Astrocyte (in vitro differentiated cells and primary cell): ENCODE measurements around the gene MICAL2. TPM values are rescaled to one million over a fixed set of nuclear protein-coding genes. Genes with fewer than 3 reads are reported as not detected.

ENCODE experiments used
- DNase-seq: peaks from one replicate; pipeline ENCODE4 v3.0.0-alpha.2; 2010; ENCODE audit warnings: low read depth
- FAIRE-seq: peaks from 2 replicates; lab custom pipeline; 2011; peaks lifted over from hg19 to GRCh38; lab: Jason Lieb, UNC
- H2AFZ ChIP-seq: 2 replicates; pipeline ENCODE4 v1.6.0; 2012; ENCODE audit warnings: low read depth, low read length, inconsistent platforms
- H3K27ac ChIP-seq: 2 replicates; pipeline ENCODE4 v1.5.1; 2011; ENCODE audit warnings: low read depth, low read length, inconsistent platforms
- H3K27me3 ChIP-seq: 2 replicates; pipeline ENCODE4 v1.6.0; 2011; ENCODE audit warnings: low read length, inconsistent platforms; ENCODE audit not compliant: insufficient read depth
- H3K36me3 ChIP-seq: 2 replicates; pipeline ENCODE4 v1.5.1; 2011; ENCODE audit warnings: low read length, inconsistent platforms; ENCODE audit not compliant: insufficient read depth
- H3K4me1 ChIP-seq: 2 replicates; pipeline ENCODE4 v1.5.1; 2011; ENCODE audit warnings: low read length, inconsistent platforms; ENCODE audit not compliant: insufficient read depth
- H3K4me2 ChIP-seq: 2 replicates; pipeline ENCODE4 v1.6.0; 2012; ENCODE audit warnings: low read length, inconsistent platforms
- H3K4me3 ChIP-seq: 2 replicates; pipeline ENCODE4 v1.5.1; 2011; ENCODE audit warnings: low read depth, mild to moderate bottlenecking, low read length, inconsistent platforms; ENCODE audit not compliant: insufficient read depth
- H3K79me2 ChIP-seq: 2 replicates; pipeline ENCODE4 v1.6.0; 2012; ENCODE audit warnings: mild to moderate bottlenecking, low read length, inconsistent platforms; ENCODE audit not compliant: insufficient read depth
- H3K9ac ChIP-seq: 2 replicates; pipeline ENCODE4 v1.6.0; 2012; ENCODE audit warnings: mild to moderate bottlenecking, low read length, inconsistent platforms
- H3K9me3 ChIP-seq: 2 replicates; pipeline ENCODE4 v1.5.1; 2012; ENCODE audit warnings: low read depth, mild to moderate bottlenecking, low read length, inconsistent platforms; ENCODE audit not compliant: insufficient read depth
- H4K20me1 ChIP-seq: 2 replicates; pipeline ENCODE4 v1.6.0; 2012; ENCODE audit warnings: low read length, inconsistent platforms; ENCODE audit not compliant: insufficient read depth
- H3K27ac Mint-ChIP-seq: one replicate; pipeline ENCODE4 v1.8.0; 2021; ENCODE audit warnings: mild to moderate bottlenecking, mixed read lengths; ENCODE audit not compliant: unreplicated experiment
- H3K27me3 Mint-ChIP-seq: one replicate; pipeline ENCODE4 v1.8.0; 2021; ENCODE audit warnings: low read depth, mixed read lengths; ENCODE audit not compliant: unreplicated experiment
- H3K36me3 Mint-ChIP-seq: one replicate; pipeline ENCODE4 v1.8.0; 2021; ENCODE audit warnings: low read depth, mixed read lengths; ENCODE audit not compliant: unreplicated experiment
- H3K4me1 Mint-ChIP-seq: one replicate; pipeline ENCODE4 v1.8.0; 2021; ENCODE audit warnings: low read depth, mixed read lengths; ENCODE audit not compliant: unreplicated experiment
- H3K4me3 Mint-ChIP-seq: one replicate; pipeline ENCODE4 v1.8.0; 2021; ENCODE audit warnings: mild to moderate bottlenecking, moderate library complexity, mixed read lengths; ENCODE audit not compliant: unreplicated experiment
- H3K9me3 Mint-ChIP-seq: one replicate; pipeline ENCODE4 v1.8.0; 2021; ENCODE audit warnings: mild to moderate bottlenecking, mixed read lengths; ENCODE audit not compliant: unreplicated experiment
- CTCF ChIP-seq: IDR thresholded peaks from 2 replicates; pipeline ENCODE4 v1.5.1; 2011; ENCODE audit warnings: low read depth, mild to moderate bottlenecking, inconsistent platforms, low read length, moderate library complexity; ENCODE audit not compliant: insufficient read depth
- EZH2 ChIP-seq: IDR thresholded peaks from 2 replicates; pipeline ENCODE4 v1.6.1; 2012; ENCODE audit warnings: mild to moderate bottlenecking, low read length, inconsistent platforms; ENCODE audit not compliant: insufficient read depth
- total RNA-seq: library from RNA; stranded (reverse); gene quantifications from 2 replicates; pipeline ENCODE4 v1.2.1, GENCODE V29; 2021

MICAL2 gene
- total RNA-seq, 1 donor from 2014 or later = 357 TPM

- Mint-ChIP-seq H3K27me3 (no peaks in the 10 kb centered on the region), H3K9me3 (no peaks in the 10 kb centered on the region), H3K27ac (peak overlapping the region; percentile 50), H3K4me3 (no peak overlapping the region), H3K36me3 (peaks cover 45% of the 10 kb centered on the region), H3K4me1 (peaks cover 81% of the 10 kb centered on the region)
- peak overlapping the region; percentile 52 for H3K4me2 ChIP-seq
- FAIRE-seq (no peak), DNase-seq (no peak)
- no peaks in the 10 kb centered on the region for H3K27me3 ChIP-seq
- peak overlapping the region; percentile 58 for H3K27ac ChIP-seq
- peaks cover 100% of the 10 kb centered on the region for H3K79me2 ChIP-seq
- peaks cover 54% of the 10 kb centered on the region for H3K36me3 ChIP-seq
- H3K4me3 ChIP-seq = no peak overlapping the region
- peaks cover 80% of the 10 kb centered on the region for H3K4me1 ChIP-seq
- no peaks in the 10 kb centered on the region for H3K9me3 ChIP-seq
- TF ChIP-seq CTCF = no peak
- TF ChIP-seq EZH2 = no peak
- H4K20me1 ChIP-seq = peaks cover 96% of the 10 kb centered on the region
- H3K9ac ChIP-seq = peak overlapping the region; percentile 53
- no peak overlapping the region for H2AFZ ChIP-seq
These were observed 10.6 kb downstream of the MICAL2 start for GRCh38 chr11:12121011-12121410.

- Mint-ChIP-seq H3K27ac (no peak overlapping the region), H3K4me1 (peaks cover 84% of the 10 kb centered on the region), H3K27me3 (no peaks in the 10 kb centered on the region), H3K9me3 (no peaks in the 10 kb centered on the region), H3K36me3 (peaks cover 43% of the 10 kb centered on the region), H3K4me3 (no peak overlapping the region)
- DNase-seq (no peak), FAIRE-seq (no peak)
- Histone ChIP-seq H3K4me2 (no peak overlapping the region), H3K9me3 (no peaks in the 10 kb centered on the region), H3K79me2 (peaks cover 100% of the 10 kb centered on the region), H4K20me1 (peaks cover 97% of the 10 kb centered on the region), H3K27ac (peak overlapping the region; percentile 58), H2AFZ (no peak overlapping the region), H3K4me1 (peaks cover 82% of the 10 kb centered on the region), H3K36me3 (peaks cover 51% of the 10 kb centered on the region), H3K9ac (no peak overlapping the region), H3K4me3 (no peak overlapping the region), H3K27me3 (no peaks in the 10 kb centered on the region)
- TF ChIP-seq EZH2 = no peak
- no peak for TF ChIP-seq CTCF
These were observed 11.1 kb downstream of the MICAL2 start for GRCh38 chr11:12121517-12121916.

- H3K27me3 ChIP-seq = no peaks in the 10 kb centered on the region
- H4K20me1 ChIP-seq = peaks cover 97% of the 10 kb centered on the region
- no peaks in the 10 kb centered on the region for H3K9me3 ChIP-seq
- peak overlapping the region; percentile 82 for H3K27ac Mint-ChIP-seq
- H3K27me3 Mint-ChIP-seq = no peaks in the 10 kb centered on the region
- no peak overlapping the region for H3K4me3 Mint-ChIP-seq
- DNase-seq (no peak), FAIRE-seq (no peak)
- H2AFZ ChIP-seq = no peak overlapping the region
- no peak overlapping the region for H3K4me2 ChIP-seq
- H3K36me3 Mint-ChIP-seq = peaks cover 43% of the 10 kb centered on the region
- TF ChIP-seq CTCF = peak; percentile 46
- TF ChIP-seq EZH2 = no peak
- no peak overlapping the region for H3K9ac ChIP-seq
- peaks cover 100% of the 10 kb centered on the region for H3K79me2 ChIP-seq
- peaks cover 84% of the 10 kb centered on the region for H3K4me1 Mint-ChIP-seq
- H3K4me1 ChIP-seq = peaks cover 86% of the 10 kb centered on the region
- H3K36me3 ChIP-seq = peaks cover 45% of the 10 kb centered on the region
- H3K27ac ChIP-seq = no peak overlapping the region
- H3K4me3 ChIP-seq = no peak overlapping the region
- H3K9me3 Mint-ChIP-seq = no peaks in the 10 kb centered on the region
These were observed 11.7 kb downstream of the MICAL2 start for GRCh38 chr11:12122083-12122482.
